Right forelimb (tissue), 1 donor: ENCODE measurements around the gene SLC25A44.

Experiments used
- DNase-seq: peaks from one replicate; pipeline ENCODE4 v3.0.0-alpha.2; 2018

SLC25A44 gene

DNA sequence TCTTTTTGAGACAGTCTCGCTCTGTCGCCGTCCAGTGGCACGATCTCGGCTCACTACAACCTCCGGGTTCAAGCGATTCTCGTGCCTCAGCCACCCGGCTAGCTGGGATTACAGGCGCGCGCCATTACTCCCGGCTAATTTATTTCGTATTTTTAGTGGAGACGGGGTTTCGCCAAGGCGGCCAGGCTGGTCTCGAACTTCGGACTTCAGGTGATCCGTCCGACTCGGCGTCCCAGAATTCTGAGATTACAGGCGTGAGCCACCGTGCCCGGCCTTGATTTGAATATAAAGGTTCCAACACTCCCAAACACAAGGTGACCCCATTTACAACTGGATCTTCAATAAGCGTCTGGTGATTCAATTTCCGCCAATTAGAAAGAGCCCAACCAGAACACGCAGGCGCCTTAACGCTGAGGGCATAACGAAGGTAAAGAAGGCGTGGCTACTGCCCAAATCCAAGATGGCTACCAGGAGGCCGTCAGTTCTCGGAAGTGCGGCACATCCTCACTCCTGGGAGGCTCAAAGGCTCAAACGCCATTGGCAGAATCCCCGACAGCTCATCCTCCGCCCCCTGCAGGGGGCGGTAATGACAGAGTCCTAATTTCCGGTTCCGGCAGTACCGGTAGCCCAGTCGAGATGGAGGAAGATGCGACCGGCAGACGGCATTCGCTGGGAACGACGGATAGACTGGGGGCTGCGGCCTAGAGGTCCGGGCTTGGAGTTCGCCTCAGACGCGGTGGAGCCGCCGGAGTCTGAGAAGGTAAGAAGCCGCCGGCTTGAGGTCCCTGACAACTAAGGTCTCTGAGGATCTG lies at the start of gene SLC25A44:
Gene SLC25A44, plus strand, starts transcription at position 617 of the 812 bp plus-strand sequence. CDS start 5,744 bp downstream, outside the sequence.
- DNase-seq = peak; percentile 98

DNA sequence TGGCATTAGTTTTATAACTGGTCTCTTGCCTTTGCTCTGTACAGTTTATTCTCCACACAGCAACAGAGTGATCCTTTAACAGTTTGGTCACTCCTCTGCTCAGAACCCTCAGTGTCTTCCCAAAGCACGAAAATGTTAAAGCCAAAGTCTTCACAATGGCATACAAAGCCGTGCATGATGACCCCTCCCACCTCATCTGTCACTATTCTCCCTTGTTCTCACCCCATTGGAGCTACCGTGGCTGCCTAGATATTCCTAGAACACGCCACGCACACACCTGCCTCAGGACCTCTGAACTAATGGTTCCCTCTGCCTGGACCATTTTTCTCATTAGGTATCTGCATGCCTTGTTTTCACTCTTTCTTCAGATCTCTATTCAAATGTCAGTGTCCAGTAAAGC lies 49.2 kb upstream of the SLC25A44 start:
- no peak for DNase-seq

DNA sequence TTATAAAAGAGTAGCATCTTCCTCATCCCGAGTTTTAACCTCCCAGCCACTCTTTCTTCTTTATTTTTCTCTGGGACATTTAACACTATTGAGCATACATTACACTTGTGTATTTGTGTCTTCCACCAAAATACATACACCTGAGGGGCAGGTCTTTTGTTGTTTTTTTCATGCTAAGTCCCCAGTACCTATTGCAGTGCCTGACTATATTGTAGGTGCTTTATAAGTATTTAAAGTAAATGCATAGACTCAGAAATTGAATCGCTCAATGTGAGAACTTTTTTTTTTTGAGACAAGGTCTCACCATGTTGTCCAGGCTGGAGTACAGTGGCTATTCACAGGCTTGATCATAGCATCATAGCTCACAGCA lies 48.3 kb upstream of the SLC25A44 start:
- DNase-seq = no peak

GRCh38 chr1:156146020-156146768 lies 47.7 kb upstream of the SLC25A44 start:
- peak; percentile 84 for DNase-seq

DNA sequence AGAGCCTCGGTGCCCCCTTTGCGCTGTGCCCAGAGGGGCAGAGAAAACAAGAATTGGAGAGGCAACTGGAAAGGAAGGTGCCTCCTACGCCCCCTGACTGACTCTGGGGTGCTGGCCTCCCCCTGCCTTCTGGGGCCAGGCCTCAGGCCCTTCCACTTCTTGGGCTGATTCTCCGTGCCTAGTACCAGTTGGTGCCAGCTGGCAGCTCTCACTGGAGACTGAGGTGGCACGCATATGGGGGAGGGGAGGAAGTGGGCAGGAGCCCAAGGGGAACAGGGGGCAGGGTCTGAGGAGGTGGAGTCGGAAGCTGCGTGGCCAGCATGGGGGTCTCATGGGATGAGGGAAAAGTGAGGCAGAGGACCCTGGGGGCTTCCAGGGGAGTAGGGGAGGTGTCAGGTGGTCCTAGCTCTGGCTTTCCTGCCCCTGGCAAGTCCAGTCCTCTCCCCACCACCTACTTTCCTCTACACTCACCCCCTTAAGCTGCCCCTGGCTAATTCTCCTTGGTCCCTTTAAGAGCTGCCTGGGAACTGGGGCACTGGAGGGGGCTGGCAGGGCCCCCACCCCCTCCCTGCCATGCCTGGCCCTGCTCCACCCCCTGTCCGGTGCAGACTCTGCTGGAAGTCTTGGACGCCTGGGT lies 47.0 kb upstream of the SLC25A44 start:
- no peak for DNase-seq

- DNase-seq = no peak
These were observed 45.7 kb upstream of the SLC25A44 start for GRCh38 chr1:156148216-156148615.

DNA sequence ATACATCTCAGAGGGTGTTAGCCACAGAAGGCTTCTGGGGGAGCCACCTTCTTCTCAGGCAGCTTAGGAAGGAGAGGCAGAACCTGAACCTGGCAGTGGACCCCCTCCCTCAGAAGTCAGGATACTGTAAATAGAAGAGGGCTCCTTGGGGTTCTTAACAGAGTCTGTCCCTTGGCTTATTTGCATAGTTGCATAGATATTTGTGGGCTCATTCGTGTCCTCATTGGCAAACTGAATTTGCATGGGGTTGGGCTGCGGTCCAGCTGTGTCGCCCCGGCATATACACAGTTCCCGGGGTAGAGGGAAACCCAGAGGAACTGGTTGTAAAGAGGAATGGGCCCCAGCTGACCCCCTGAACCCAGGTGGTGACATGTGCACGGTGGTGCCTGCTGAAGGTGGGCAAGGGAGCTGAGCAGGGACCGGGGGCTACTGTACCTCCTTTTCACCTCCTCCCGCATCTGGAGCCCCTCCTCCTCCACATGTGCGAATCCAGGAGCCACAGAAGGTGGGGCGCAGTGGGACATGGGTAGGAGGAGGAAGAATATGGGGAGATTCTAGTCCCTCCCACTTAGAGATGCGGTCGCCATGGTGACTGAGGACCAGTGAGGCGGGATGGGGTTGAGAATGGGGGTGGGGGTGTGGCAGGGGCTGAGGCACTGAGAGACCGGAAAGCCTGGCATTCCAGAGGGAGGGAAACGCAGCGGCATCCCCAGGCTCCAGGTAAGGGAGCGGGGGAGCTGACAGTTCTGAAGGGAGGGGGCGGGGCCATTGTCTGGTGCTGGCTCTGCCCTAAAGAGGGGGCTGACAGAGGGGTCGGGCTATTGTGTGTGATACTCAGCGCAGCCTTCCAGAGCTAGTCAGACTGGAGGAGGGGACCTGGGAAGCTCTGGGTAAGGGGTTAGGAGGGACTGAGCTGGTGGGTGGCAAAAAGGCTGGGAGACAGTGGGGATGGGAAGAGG lies 44.3 kb upstream of the SLC25A44 start:
- no peak for DNase-seq

GRCh38 chr1:156150333-156151011 lies 43.4 kb upstream of the SLC25A44 start:
- DNase-seq = no peak

- DNase-seq = no peak
These were observed 42.7 kb upstream of the SLC25A44 start for GRCh38 chr1:156151093-156151688.

GRCh38 chr1:156152628-156153027 lies 41.3 kb upstream of the SLC25A44 start:
- DNase-seq = no peak

DNA sequence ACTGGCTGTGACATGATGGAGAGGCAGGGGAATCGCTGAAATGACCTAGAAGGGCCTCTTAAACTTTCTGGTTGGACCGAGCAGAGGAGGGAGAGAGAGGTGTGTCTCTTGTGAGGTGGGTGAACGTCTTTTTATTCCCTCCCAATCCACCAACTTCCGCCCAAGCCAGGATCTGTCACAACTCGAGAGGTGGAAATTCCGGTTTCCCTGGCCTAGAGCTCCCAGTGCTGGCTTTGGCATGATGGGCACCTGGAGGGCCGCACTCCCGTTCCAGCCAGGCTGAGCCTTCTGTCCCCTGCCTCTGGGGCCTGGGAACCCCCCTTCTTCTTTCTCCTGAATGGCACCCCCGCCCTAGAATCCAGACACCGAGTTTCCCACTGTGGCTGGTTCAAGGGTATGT lies 40.5 kb upstream of the SLC25A44 start, which contains the start of gene SEMA4A:
Gene SEMA4A, plus strand, starts transcription at position 224 of the 400 bp plus-strand sequence. CDS start 994 bp downstream, outside the sequence.
- no peak for DNase-seq

DNA sequence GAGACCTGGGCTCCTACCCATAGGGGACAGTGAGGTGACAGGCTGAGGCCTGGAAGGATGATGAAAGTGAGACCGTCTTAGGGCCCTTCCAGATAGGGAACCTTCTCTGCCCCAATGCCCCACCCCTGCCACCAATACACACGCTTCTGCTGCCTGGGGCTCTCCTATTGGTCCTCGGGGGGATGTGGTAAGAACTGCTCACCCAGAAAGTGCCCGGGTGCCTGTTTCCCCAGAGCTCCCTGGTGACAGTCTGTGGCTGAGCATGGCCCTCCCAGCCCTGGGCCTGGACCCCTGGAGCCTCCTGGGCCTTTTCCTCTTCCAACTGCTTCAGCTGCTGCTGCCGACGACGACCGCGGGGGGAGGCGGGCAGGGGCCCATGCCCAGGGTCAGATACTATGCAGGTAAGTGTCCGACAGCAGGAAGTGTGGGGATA lies 39.6 kb upstream of the SLC25A44 start:
- no peak for DNase-seq

- no peak for DNase-seq
These were observed 38.0 kb upstream of the SLC25A44 start for GRCh38 chr1:156155756-156156510.

- DNase-seq = no peak
These were observed 36.4 kb upstream of the SLC25A44 start for GRCh38 chr1:156157506-156157905.

DNA sequence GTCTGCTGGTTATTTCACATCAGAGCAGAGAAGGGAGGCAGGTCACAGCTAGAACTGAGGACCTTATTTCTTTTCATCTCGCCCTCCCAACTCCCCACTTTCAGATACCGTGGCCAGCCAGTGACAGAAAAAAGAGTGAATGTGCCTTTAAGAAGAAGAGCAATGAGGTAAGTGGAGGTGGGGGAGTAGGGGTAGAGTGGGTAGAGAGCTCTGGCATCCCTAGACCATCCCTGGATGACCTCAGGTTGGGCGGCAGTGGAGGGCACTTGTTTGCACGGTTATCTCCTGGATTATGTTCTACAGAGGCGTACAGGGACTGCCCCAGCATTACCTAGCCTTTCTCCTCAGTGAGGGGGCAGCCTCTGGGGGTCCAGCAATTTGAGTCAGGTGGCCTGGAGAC lies 35.9 kb upstream of the SLC25A44 start:
- no peak for DNase-seq

DNA sequence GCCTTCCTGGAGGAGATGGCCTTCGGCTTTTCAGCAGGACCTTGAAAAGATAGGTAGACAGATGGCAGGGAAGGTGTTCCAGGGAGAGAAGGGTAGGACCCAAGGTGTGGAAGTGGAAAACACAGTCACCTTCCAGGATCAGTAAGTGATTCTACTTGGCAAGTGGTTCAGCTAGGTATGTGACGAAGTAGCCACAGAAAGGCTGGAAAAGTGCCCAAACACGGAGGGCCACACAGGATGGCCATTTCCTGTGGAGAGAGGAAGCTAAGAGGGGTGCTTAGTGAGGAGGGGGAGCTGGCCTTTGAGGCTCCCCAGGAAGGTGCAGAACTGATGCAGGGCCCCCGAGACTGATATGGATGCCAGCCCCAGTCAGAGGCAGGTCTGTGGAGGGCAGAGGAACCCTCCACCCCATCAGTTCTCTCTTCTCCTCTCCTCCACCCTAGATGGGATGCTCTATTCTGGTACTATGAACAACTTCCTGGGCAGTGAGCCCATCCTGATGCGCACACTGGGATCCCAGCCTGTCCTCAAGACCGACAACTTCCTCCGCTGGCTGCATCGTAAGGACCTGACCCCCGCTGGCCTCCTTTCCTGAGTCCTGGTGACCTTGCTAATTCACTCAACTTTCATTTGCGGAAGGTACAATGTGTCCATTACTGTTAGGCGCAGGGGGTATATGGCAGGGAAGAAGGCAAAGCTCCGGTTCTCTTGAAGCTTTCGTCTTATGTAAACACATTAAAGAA lies 33.7 kb upstream of the SLC25A44 start:
- DNase-seq = no peak

- DNase-seq = peak; percentile 92
These were observed 33.1 kb upstream of the SLC25A44 start for GRCh38 chr1:156160743-156161171.

- no peak for DNase-seq
These were observed 31.4 kb upstream of the SLC25A44 start for GRCh38 chr1:156162430-156163037.

GRCh38 chr1:156163712-156164111 lies 30.2 kb upstream of the SLC25A44 start:
- no peak for DNase-seq
